Breast epithelium (tissue), 3 donors: ENCODE measurements around the gene IL22RA2.

Source experiments
- POLR2A ChIP-seq: fragments of 450-650 bp; IDR thresholded peaks from one replicate; pipeline ENCODE4 v1.6.1; 2016; ENCODE audit warnings: antibody characterized with exemption, mild to moderate bottlenecking, moderate library complexity
- TF ChIP-seq, protein P1 (sequence below), 3 donors: fragments of 450-650 bp; IDR thresholded peaks; one replicate each; pipeline ENCODE4 v1.5.1; 2016 to 2017; ENCODE audit warnings: antibody characterized with exemption in 3 of 3, mild to moderate bottlenecking in 3 of 3, moderate library complexity in 3 of 3

DNA sequence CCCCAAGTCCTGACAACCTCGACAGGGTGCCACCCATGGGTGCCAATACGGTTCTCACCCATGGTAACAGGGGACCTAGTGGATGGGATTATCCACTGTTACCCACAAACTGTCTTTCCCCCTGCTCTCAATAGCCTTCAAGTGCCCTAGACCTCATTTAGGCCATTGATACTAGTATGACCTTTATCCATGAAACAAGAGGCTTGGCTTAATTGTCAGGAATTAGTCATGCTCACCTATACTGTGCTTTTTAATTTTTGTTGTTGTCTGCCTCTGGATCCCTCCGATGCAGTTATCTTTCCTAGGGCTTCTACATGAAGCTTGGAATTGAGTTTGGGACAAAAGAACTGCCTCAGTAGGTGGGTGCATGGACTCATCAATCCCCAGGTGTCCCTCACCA lies 11.8 kb upstream of the IL22RA2 start:
- TF ChIP-seq, protein P1, sequence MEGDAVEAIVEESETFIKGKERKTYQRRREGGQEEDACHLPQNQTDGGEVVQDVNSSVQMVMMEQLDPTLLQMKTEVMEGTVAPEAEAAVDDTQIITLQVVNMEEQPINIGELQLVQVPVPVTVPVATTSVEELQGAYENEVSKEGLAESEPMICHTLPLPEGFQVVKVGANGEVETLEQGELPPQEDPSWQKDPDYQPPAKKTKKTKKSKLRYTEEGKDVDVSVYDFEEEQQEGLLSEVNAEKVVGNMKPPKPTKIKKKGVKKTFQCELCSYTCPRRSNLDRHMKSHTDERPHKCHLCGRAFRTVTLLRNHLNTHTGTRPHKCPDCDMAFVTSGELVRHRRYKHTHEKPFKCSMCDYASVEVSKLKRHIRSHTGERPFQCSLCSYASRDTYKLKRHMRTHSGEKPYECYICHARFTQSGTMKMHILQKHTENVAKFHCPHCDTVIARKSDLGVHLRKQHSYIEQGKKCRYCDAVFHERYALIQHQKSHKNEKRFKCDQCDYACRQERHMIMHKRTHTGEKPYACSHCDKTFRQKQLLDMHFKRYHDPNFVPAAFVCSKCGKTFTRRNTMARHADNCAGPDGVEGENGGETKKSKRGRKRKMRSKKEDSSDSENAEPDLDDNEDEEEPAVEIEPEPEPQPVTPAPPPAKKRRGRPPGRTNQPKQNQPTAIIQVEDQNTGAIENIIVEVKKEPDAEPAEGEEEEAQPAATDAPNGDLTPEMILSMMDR (IDR thresholded peaks at IDR 0.05), result no peak
- TF ChIP-seq POLR2A, result no peak
